ENCODE measurements around the gene CCDC88C. TPM values are rescaled to one million over a fixed set of nuclear protein-coding genes. Genes with fewer than 3 reads are reported as not detected.

The CCDC88C gene
- total RNA-seq, 1 experiment from 2014 or later: 21.3 TPM

DNA sequence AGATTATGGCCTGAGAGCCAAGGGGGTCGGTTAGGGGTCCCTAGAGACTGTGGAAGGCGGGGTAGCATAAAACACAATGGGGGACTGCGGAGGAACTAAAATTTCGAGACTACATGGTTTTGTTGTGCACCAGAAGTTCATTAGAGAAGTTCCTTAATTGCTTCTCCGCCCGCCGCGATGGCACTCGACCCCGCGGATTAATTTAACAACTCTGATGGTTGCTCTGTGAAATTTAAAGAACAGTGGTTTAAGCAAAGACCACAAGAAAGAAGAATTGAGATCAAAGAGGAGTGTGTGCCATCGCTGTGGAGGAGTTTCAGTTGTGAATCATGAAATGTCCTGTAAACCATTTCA, 1.4 kb upstream of the CCDC88C start:
- Histone ChIP-seq H3K4me1 (ENCODE audit: control insufficient read depth, insufficient read depth, low read length) (peaks cover 6% of the 10 kb centered on the region), H3K4me3 (ENCODE audit: low read depth in 2 of 2, low read length in 2 of 2) (peak overlapping the region in 1 of 2 experiments; percentile 50; a peak in 2 of 4 replicates), H3K27ac (ENCODE audit: low read length) (no peak overlapping the region), H3K27me3 (ENCODE audit: control insufficient read depth, insufficient read depth, low read length) (no peaks in the 10 kb centered on the region), H3K36me3 (ENCODE audit: control insufficient read depth, insufficient read depth, low read length) (no peaks in the 10 kb centered on the region; the same call in none of the 2 replicates), H3K9me3 (ENCODE audit: control insufficient read depth, insufficient read depth, low read depth, low read length) (no peaks in the 10 kb centered on the region)
- in situ Hi-C loops (cut with HindIII; ENCODE audit: low pct_unique_long_range_greater_than_20kb, low sequenced_read_pairs) (no loop called here), intact Hi-C loops (cut with micrococcal nuclease; ENCODE audit: unreplicated experiment) (loop anchor here (2.0 kb wide), 1 partner anchor 96 kb away; no protein-coding TSS in a partner anchor)
- DNase-seq (ENCODE audit: low read depth, low spot score) (no peak), ATAC-seq (no peak)
- CTCF ChIA-PET: interaction anchor here (0.7 kb wide), 1 partner anchor 166 kb away, joined by 5 read pairs; no protein-coding TSS in a partner anchor
- POLR2A ChIA-PET: interaction anchor here (0.6 kb wide), 1 partner anchor 113 kb away, joined by 3 read pairs; no protein-coding TSS in a partner anchor
- no TSS peak for BruUV-seq (replicated peaks)
- no peak for TF ChIP-seq POLR2AphosphoS5 (IDR thresholded peaks at IDR 0.05; ENCODE audit: low read depth, low read length)
- TF ChIP-seq, protein P1, sequence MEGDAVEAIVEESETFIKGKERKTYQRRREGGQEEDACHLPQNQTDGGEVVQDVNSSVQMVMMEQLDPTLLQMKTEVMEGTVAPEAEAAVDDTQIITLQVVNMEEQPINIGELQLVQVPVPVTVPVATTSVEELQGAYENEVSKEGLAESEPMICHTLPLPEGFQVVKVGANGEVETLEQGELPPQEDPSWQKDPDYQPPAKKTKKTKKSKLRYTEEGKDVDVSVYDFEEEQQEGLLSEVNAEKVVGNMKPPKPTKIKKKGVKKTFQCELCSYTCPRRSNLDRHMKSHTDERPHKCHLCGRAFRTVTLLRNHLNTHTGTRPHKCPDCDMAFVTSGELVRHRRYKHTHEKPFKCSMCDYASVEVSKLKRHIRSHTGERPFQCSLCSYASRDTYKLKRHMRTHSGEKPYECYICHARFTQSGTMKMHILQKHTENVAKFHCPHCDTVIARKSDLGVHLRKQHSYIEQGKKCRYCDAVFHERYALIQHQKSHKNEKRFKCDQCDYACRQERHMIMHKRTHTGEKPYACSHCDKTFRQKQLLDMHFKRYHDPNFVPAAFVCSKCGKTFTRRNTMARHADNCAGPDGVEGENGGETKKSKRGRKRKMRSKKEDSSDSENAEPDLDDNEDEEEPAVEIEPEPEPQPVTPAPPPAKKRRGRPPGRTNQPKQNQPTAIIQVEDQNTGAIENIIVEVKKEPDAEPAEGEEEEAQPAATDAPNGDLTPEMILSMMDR (IDR thresholded peaks at IDR 0.05): peak; percentile 64

DNA sequence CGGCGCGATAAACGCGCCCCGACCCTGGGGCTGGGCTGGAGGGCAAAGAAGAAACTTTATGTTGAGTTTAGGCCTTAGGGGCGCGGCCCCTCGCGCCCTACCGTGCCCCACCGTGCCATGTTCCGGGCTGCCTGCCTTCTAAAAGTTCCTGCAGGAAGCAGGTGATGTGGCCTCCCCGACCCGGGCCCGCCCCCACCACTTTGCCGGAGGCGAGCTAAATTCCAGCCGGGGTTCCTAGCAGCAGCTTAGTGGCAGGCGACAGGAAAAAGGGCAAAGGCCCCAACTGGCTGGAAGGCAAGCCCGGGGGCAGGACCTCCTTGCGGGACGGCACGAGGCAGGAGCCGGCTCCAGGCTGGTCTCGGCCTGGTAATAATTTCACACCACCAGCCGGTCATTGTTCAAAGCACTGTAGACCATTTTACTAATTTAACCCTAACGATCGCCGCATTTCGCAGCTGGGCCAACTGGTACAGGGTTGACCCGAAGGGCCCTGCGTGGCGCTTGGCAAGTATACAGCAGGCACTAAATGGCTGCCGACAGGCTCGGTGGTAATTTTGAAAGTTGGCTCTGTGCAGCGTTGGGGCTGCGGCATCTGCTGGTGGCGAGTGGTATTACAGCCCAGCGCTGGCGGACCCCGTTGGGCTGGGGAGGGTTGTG, 895 bp upstream of the CCDC88C start:
- no TSS peak for BruUV-seq (replicated peaks)
- peak; percentile 62 for ATAC-seq
- H3K36me3 ChIP-seq (ENCODE audit: control insufficient read depth, insufficient read depth, low read length): no peaks in the 10 kb centered on the region; the same call in none of the 2 replicates
- in situ Hi-C loops (cut with HindIII; ENCODE audit: low pct_unique_long_range_greater_than_20kb, low sequenced_read_pairs) (no loop called here), intact Hi-C loops (cut with micrococcal nuclease; ENCODE audit: unreplicated experiment) (loop anchor here (2.0 kb wide), 1 partner anchor 96 kb away; no protein-coding TSS in a partner anchor)
- H3K4me1 ChIP-seq (ENCODE audit: control insufficient read depth, insufficient read depth, low read length): peaks cover 6% of the 10 kb centered on the region
- TF ChIP-seq POLR2AphosphoS5 (IDR thresholded peaks at IDR 0.05; ENCODE audit: low read depth, low read length) (no peak), TCF7L2 (IDR thresholded peaks at IDR 0.05; ENCODE audit: low read depth, low read length) (no peak), SIN3A (IDR thresholded peaks at IDR 0.05; ENCODE audit: borderline replicate concordance, insufficient read depth, low read depth, low read length) (no peak)
- TF ChIP-seq, protein P2, sequence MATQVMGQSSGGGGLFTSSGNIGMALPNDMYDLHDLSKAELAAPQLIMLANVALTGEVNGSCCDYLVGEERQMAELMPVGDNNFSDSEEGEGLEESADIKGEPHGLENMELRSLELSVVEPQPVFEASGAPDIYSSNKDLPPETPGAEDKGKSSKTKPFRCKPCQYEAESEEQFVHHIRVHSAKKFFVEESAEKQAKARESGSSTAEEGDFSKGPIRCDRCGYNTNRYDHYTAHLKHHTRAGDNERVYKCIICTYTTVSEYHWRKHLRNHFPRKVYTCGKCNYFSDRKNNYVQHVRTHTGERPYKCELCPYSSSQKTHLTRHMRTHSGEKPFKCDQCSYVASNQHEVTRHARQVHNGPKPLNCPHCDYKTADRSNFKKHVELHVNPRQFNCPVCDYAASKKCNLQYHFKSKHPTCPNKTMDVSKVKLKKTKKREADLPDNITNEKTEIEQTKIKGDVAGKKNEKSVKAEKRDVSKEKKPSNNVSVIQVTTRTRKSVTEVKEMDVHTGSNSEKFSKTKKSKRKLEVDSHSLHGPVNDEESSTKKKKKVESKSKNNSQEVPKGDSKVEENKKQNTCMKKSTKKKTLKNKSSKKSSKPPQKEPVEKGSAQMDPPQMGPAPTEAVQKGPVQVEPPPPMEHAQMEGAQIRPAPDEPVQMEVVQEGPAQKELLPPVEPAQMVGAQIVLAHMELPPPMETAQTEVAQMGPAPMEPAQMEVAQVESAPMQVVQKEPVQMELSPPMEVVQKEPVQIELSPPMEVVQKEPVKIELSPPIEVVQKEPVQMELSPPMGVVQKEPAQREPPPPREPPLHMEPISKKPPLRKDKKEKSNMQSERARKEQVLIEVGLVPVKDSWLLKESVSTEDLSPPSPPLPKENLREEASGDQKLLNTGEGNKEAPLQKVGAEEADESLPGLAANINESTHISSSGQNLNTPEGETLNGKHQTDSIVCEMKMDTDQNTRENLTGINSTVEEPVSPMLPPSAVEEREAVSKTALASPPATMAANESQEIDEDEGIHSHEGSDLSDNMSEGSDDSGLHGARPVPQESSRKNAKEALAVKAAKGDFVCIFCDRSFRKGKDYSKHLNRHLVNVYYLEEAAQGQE (IDR thresholded peaks at IDR 0.05; ENCODE audit: insufficient read depth in 1 of 2, low read depth in 2 of 2, low read length in 1 of 2): no peak
- TF ChIP-seq, protein P1 (IDR thresholded peaks at IDR 0.05): peak; percentile 95
- no peaks in the 10 kb centered on the region for H3K9me3 ChIP-seq (ENCODE audit: control insufficient read depth, insufficient read depth, low read depth, low read length)
- CTCF ChIA-PET: interaction anchor here (1.3 kb wide), 1 partner anchor 95 kb away, joined by 4 read pairs; no protein-coding TSS in a partner anchor
- POLR2A ChIA-PET: interaction anchor here (0.6 kb wide), 1 partner anchor 113 kb away, joined by 3 read pairs; no protein-coding TSS in a partner anchor
- peak overlapping the region; percentile 50 to 55 for H3K4me3 ChIP-seq (ENCODE audit: low read depth in 2 of 2, low read length in 2 of 2)
- H3K27ac ChIP-seq (ENCODE audit: low read length): peak overlapping the region; percentile 71
- peak; percentile 56 for DNase-seq (ENCODE audit: low read depth, low spot score)
- H3K27me3 ChIP-seq (ENCODE audit: control insufficient read depth, insufficient read depth, low read length): no peaks in the 10 kb centered on the region
